Body of pancreas (tissue), 4 donors: ENCODE data around the gene DHRS4L2.

ENCODE experiments used
- POLR2A ChIP-seq, 3 donors: fragments of 450-650 bp; IDR thresholded peaks; one replicate each; pipeline ENCODE4 v1.6.1; 2016; ENCODE audit warnings: antibody characterized with exemption in 3 of 3, mild to moderate bottlenecking in 2 of 3
- TF ChIP-seq, protein P1 (sequence below), 7 experiments: fragments of 450-650 bp in 4 of 7; fragments of 200-600 bp in 3 of 7; sonication (generic) in 3 of 7; IDR thresholded peaks; one replicate each; pipeline ENCODE4 v1.5.1; 2016 to 2019; ENCODE audit warnings: antibody characterized with exemption in 7 of 7

DNA sequence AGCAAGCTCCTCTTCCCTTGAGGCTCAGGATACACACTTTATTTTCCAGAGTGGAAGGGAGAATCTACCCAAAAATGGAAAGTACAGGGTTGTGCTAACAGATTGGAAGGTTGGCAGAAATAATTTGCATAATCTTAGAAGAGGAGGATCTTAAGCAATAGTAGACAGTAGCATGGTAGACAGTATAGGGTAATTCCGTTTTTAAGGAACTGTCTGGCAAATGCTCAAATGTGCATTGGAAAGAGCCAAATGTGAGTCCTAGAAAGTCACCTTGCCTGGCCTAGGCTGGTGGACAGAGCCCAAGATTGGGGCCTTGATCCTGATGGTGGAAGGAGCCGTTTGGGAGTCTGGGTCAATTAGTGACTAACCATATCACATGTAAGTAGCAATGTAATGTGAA, 50.0 kb downstream of the DHRS4L2 start:
- TF ChIP-seq, protein P1, sequence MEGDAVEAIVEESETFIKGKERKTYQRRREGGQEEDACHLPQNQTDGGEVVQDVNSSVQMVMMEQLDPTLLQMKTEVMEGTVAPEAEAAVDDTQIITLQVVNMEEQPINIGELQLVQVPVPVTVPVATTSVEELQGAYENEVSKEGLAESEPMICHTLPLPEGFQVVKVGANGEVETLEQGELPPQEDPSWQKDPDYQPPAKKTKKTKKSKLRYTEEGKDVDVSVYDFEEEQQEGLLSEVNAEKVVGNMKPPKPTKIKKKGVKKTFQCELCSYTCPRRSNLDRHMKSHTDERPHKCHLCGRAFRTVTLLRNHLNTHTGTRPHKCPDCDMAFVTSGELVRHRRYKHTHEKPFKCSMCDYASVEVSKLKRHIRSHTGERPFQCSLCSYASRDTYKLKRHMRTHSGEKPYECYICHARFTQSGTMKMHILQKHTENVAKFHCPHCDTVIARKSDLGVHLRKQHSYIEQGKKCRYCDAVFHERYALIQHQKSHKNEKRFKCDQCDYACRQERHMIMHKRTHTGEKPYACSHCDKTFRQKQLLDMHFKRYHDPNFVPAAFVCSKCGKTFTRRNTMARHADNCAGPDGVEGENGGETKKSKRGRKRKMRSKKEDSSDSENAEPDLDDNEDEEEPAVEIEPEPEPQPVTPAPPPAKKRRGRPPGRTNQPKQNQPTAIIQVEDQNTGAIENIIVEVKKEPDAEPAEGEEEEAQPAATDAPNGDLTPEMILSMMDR (IDR thresholded peaks at IDR 0.05) = no peak
- TF ChIP-seq POLR2A (IDR thresholded peaks at IDR 0.05) = no peak
